DND-41 (cell line): Measurements from ENCODE around the gene KIRREL3.

Experiments
- ATAC-seq: fragments of 200-7000 bp; cut with Tn5 transposase; 3 replicates; pipeline ENCODE4 v1.9.1; 2021; ENCODE audit warnings: low read depth; ENCODE audit not compliant: insufficient read depth
- DNase-seq: peaks from one replicate; pipeline ENCODE4 v3.0.0-alpha.2; 2020
- H2AFZ ChIP-seq: 2 replicates; pipeline ENCODE4 v1.6.0; 2012; ENCODE audit warnings: low read depth, low read length
- H3K27ac ChIP-seq: 2 replicates; pipeline ENCODE4 v1.5.1; 2012; ENCODE audit warnings: low read length, inconsistent platforms
- H3K27me3 ChIP-seq: fragments of 200-600 bp; sonication (generic); 2 replicates; pipeline ENCODE4 v1.6.0; 2012; ENCODE audit warnings: low read length, mild to moderate bottlenecking, inconsistent platforms; ENCODE audit not compliant: insufficient read depth, poor library complexity
- H3K36me3 ChIP-seq: 2 replicates; pipeline ENCODE4 v1.5.1; 2012; ENCODE audit warnings: low read length, inconsistent platforms; ENCODE audit not compliant: insufficient read depth
- H3K4me1 ChIP-seq: 2 replicates; pipeline ENCODE4 v1.5.1; 2012; ENCODE audit warnings: mild to moderate bottlenecking, low read length; ENCODE audit not compliant: insufficient read depth
- H3K4me2 ChIP-seq: 2 replicates; pipeline ENCODE4 v1.6.0; 2012; ENCODE audit warnings: mild to moderate bottlenecking, moderate library complexity, low read length, inconsistent platforms; ENCODE audit not compliant: insufficient read depth
- H3K4me3 ChIP-seq, 2 experiments: fragments of 200-600 bp in 1 of 2; shearing (Covaris generic) in 1 of 2; 2 replicates each; pipeline ENCODE4 v1.5.1; 2012 to 2016; ENCODE audit warnings: inconsistent platforms in 2 of 2, low read length in 2 of 2, mild to moderate bottlenecking in 2 of 2, low read depth in 1 of 2, moderate library complexity in 1 of 2
- H3K79me2 ChIP-seq: 2 replicates; pipeline ENCODE4 v1.6.0; 2012; ENCODE audit warnings: low read length, inconsistent platforms; ENCODE audit not compliant: insufficient read depth
- H3K9ac ChIP-seq: 2 replicates; pipeline ENCODE4 v1.6.0; 2012; ENCODE audit warnings: low read depth, mild to moderate bottlenecking, inconsistent platforms, low read length, moderate library complexity
- H3K9me3 ChIP-seq: 2 replicates; pipeline ENCODE4 v1.5.1; 2012; ENCODE audit warnings: low read length, moderate library complexity, mild to moderate bottlenecking, inconsistent platforms; ENCODE audit not compliant: insufficient read depth, severe bottlenecking
- H4K20me1 ChIP-seq: 2 replicates; pipeline ENCODE4 v1.6.0; 2012; ENCODE audit warnings: low read length; ENCODE audit not compliant: insufficient read depth
- EZH2 ChIP-seq: IDR thresholded peaks from 3 replicates; pipeline ENCODE4 v1.6.1; 2012; ENCODE audit warnings: borderline replicate concordance, low read depth, mild to moderate bottlenecking, moderate library complexity, low read length, inconsistent platforms; ENCODE audit not compliant: severe bottlenecking
- TF ChIP-seq, protein P1 (sequence below): IDR thresholded peaks from 2 replicates; pipeline ENCODE4 v1.5.1; 2012; ENCODE audit warnings: borderline replicate concordance, low read length, moderate library complexity, mild to moderate bottlenecking; ENCODE audit not compliant: poor library complexity, severe bottlenecking; ENCODE audit errors: extremely low read depth

KIRREL3 gene

DNA sequence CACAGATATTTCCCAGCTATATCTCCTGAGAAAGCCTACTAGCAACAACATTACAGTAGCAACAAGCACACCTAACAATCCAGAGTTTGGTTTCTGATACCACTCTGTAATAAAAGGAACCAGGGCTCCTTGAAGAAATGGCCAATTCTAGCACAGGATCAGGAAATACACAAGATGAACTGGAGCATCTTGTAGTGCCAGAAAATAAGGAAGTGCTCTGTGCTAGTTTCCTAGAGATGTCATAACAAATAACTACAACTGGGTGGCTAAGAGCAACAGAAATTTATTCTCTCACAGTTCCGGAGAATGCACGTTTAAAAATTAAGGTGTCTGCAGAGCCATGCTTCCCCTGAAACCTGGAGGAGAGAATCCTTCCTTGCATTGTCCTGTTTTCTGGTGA lies 217.8 kb downstream of the KIRREL3 start:
- Histone ChIP-seq H3K4me1 (no peaks in the 10 kb centered on the region), H3K9me3 (no peaks in the 10 kb centered on the region), H3K27ac (no peak overlapping the region), H3K4me3 (no peak overlapping the region), H3K9ac (no peak overlapping the region), H3K27me3 (peaks cover 44% of the 10 kb centered on the region), H3K4me2 (no peak overlapping the region), H2AFZ (no peak overlapping the region), H4K20me1 (no peaks in the 10 kb centered on the region), H3K36me3 (no peaks in the 10 kb centered on the region), H3K79me2 (no peaks in the 10 kb centered on the region)
- DNase-seq (no peak), ATAC-seq (no peak)
- TF ChIP-seq, protein P1, sequence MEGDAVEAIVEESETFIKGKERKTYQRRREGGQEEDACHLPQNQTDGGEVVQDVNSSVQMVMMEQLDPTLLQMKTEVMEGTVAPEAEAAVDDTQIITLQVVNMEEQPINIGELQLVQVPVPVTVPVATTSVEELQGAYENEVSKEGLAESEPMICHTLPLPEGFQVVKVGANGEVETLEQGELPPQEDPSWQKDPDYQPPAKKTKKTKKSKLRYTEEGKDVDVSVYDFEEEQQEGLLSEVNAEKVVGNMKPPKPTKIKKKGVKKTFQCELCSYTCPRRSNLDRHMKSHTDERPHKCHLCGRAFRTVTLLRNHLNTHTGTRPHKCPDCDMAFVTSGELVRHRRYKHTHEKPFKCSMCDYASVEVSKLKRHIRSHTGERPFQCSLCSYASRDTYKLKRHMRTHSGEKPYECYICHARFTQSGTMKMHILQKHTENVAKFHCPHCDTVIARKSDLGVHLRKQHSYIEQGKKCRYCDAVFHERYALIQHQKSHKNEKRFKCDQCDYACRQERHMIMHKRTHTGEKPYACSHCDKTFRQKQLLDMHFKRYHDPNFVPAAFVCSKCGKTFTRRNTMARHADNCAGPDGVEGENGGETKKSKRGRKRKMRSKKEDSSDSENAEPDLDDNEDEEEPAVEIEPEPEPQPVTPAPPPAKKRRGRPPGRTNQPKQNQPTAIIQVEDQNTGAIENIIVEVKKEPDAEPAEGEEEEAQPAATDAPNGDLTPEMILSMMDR: no peak
- no peak for TF ChIP-seq EZH2

DNA sequence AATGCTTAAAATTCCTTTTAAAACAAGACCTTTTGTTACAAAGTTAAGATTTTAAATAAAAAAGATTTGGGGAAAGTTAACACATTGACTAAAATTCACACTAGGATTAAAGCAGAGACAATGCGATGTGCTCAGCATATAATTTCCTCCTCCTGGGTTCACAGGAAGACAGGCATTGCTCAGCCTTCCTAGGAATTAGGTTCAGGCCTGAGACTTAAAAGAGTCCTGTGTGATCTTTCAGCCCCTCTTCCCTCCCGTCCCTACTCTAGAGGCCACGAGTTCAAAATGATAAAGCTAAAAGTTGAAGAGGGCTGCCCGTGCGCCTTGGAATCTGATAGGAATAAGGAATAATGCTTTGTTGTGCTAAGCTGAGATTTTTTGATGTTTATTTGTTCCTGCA lies 218.6 kb downstream of the KIRREL3 start:
- Histone ChIP-seq H3K27me3 (peaks cover 47% of the 10 kb centered on the region), H3K79me2 (no peaks in the 10 kb centered on the region), H3K36me3 (no peaks in the 10 kb centered on the region)

DNA sequence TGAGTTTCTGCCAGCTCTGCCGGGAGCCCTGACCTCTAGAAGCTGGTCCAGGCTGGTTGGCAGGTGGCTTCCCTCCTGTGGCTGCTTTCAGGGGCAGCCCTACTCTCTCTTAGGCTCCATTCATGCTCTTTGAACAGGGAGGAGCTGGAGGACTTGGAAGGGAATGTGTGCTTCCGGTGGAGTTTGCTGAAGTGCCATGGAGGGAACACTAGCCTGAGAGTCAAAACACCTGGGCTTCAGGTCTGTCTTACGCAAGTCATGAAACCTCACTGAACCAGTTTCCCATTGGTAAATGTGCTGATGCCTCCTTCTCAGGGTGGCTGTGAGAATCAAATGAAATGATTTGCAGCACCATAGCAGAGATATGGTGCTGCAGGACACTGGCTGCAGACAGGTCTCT lies 224.5 kb downstream of the KIRREL3 start:
- H3K9me3 ChIP-seq: no peaks in the 10 kb centered on the region
- H3K9ac ChIP-seq: no peak overlapping the region
- no peak overlapping the region for H3K4me3 ChIP-seq
- no peaks in the 10 kb centered on the region for H4K20me1 ChIP-seq
- H3K27me3 ChIP-seq: peaks cover 32% of the 10 kb centered on the region
- no peaks in the 10 kb centered on the region for H3K36me3 ChIP-seq
- H3K4me2 ChIP-seq: no peak overlapping the region
- H3K79me2 ChIP-seq: no peaks in the 10 kb centered on the region
- DNase-seq: no peak
- ATAC-seq: no peak
- no peak overlapping the region for H2AFZ ChIP-seq
- no peak overlapping the region for H3K27ac ChIP-seq
- TF ChIP-seq, protein P1: no peak
- no peak for TF ChIP-seq EZH2
- H3K4me1 ChIP-seq: no peaks in the 10 kb centered on the region

More for the DNA sequence above, 218.6 kb downstream of the KIRREL3 start:
- H3K4me1 ChIP-seq: no peaks in the 10 kb centered on the region
- H3K4me3 ChIP-seq: no peak overlapping the region
- no peak overlapping the region for H3K9ac ChIP-seq
- no peak overlapping the region for H3K4me2 ChIP-seq
- no peaks in the 10 kb centered on the region for H3K9me3 ChIP-seq
- H3K27ac ChIP-seq: no peak overlapping the region
- no peak for ATAC-seq
- H2AFZ ChIP-seq: no peak overlapping the region
- TF ChIP-seq, protein P1: no peak
- no peak for TF ChIP-seq EZH2
- no peaks in the 10 kb centered on the region for H4K20me1 ChIP-seq
- no peak for DNase-seq

DNA sequence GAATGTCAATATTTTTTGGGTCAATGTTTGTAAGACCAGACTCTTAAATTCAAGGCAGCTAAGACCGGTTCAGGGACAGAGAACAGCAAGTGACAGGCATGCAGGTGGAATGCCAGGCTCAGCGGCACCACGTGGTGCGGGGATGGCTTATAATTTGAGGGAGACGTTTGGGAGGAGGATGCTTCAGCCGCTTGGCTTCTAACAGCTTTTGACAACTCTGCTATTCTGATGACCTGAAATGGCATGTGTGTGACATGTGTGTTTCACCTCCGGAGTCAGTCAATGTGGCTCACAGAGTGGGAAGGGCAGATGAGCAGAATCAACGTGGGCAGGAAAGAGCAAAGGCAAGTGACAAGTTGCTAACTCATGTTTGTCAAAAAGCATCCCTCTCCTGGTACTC lies 228.3 kb downstream of the KIRREL3 start:
- H3K9ac ChIP-seq: no peak overlapping the region
- no peak overlapping the region for H3K27ac ChIP-seq
- H3K4me2 ChIP-seq: no peak overlapping the region
- no peaks in the 10 kb centered on the region for H3K4me1 ChIP-seq
- H4K20me1 ChIP-seq: no peaks in the 10 kb centered on the region
- no peaks in the 10 kb centered on the region for H3K9me3 ChIP-seq
- ATAC-seq: no peak
- TF ChIP-seq, protein P1: no peak
- no peak for TF ChIP-seq EZH2
- no peaks in the 10 kb centered on the region for H3K36me3 ChIP-seq
- no peak for DNase-seq
- H3K79me2 ChIP-seq: no peaks in the 10 kb centered on the region
- no peak overlapping the region for H2AFZ ChIP-seq
- H3K4me3 ChIP-seq: no peak overlapping the region
- peaks cover 8% of the 10 kb centered on the region for H3K27me3 ChIP-seq
